Astrocyte (in vitro differentiated cells and primary cell): ENCODE data around the gene SMIM21.

ENCODE experiments used
- EZH2 ChIP-seq: IDR thresholded peaks from 2 replicates; pipeline ENCODE4 v1.6.1; 2012; ENCODE audit warnings: mild to moderate bottlenecking, low read length, inconsistent platforms; ENCODE audit not compliant: insufficient read depth
- TF ChIP-seq, protein P1 (sequence below): IDR thresholded peaks from 2 replicates; pipeline ENCODE4 v1.5.1; 2011; ENCODE audit warnings: low read depth, mild to moderate bottlenecking, inconsistent platforms, low read length, moderate library complexity; ENCODE audit not compliant: insufficient read depth

DNA sequence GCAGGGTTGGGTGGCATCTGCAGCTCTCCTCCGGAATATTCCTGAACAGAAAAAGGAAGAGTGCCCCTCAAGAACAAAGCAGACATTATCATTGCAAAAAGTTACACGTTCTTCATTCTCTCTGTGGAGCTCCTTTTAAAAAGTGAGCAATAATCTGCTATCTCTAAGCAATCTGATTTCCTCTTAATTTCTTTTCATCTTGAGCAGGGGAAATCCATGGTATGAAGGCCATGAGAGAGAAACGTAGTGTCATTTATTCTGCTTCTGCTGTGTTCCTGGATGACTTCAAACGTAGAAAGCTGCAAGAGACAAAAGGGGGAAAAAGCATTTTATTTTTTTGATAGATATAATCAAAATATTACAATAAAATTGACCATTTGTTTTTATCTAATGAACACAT lies 16.9 kb downstream of the SMIM21 start:
- TF ChIP-seq, protein P1, sequence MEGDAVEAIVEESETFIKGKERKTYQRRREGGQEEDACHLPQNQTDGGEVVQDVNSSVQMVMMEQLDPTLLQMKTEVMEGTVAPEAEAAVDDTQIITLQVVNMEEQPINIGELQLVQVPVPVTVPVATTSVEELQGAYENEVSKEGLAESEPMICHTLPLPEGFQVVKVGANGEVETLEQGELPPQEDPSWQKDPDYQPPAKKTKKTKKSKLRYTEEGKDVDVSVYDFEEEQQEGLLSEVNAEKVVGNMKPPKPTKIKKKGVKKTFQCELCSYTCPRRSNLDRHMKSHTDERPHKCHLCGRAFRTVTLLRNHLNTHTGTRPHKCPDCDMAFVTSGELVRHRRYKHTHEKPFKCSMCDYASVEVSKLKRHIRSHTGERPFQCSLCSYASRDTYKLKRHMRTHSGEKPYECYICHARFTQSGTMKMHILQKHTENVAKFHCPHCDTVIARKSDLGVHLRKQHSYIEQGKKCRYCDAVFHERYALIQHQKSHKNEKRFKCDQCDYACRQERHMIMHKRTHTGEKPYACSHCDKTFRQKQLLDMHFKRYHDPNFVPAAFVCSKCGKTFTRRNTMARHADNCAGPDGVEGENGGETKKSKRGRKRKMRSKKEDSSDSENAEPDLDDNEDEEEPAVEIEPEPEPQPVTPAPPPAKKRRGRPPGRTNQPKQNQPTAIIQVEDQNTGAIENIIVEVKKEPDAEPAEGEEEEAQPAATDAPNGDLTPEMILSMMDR = no peak
- no peak for TF ChIP-seq EZH2
